ENCODE data around the gene ACOX3. TPM values are rescaled to one million over a fixed set of nuclear protein-coding genes. Genes with fewer than 3 reads are reported as not detected.

Gene ACOX3
- total and polyA plus RNA-seq, 11 donors = 16.9 to 51.6 (median 24.1) TPM

GRCh38 chr4:8340781-8341241, 99.7 kb downstream of the ACOX3 start:
- 31 to 59% (median 38%) methylated on average over 4 to 8 of the region's 8 CpGs for WGBS, 4 donors
- ATAC-seq = peak; percentile 94 to 96 (median 96)
- peak; percentile 85 to 93 (median 87) for DNase-seq
- Histone ChIP-seq H3K4me1 (peaks cover 6 to 37% (median 21%) of the 10 kb centered on the region in 12 donors), H3K36me3 (no peaks in the 10 kb centered on the region), H3K4me3 (no peak overlapping the region), H3K27me3 (no peaks in the 10 kb centered on the region), H3K9me3 (peaks cover 0 to 9% (median 0%) of the 10 kb centered on the region in 12 donors), H3K27ac (peak overlapping the region; percentile 57 to 96 (median 79))
- intact Hi-C loops (cut with DNase I) = loop anchor here in 4 of 10 donors (2.0 to 10.0 kb wide), 4 partner anchors 51 to 64 kb away; no protein-coding TSS in a partner anchor
- TF ChIP-seq POLR2A (IDR thresholded peaks at IDR 0.05) (no peak), CTCF (IDR thresholded peaks at IDR 0.05) (no peak)

- Histone ChIP-seq H3K27ac (no peak overlapping the region), H3K4me1 (peaks cover 6 to 34% (median 21%) of the 10 kb centered on the region in 12 donors), H3K27me3 (no peaks in the 10 kb centered on the region), H3K4me3 (no peak overlapping the region), H3K36me3 (no peaks in the 10 kb centered on the region), H3K9me3 (peaks cover 0 to 11% (median 0%) of the 10 kb centered on the region in 12 donors)
- ATAC-seq (no peak), DNase-seq (no peak)
- intact Hi-C loops (cut with DNase I) = no loop called here
- 40 to 46% (median 42%) methylated on average over 4 of the region's 4 CpGs for WGBS, 4 donors
- TF ChIP-seq POLR2A (IDR thresholded peaks at IDR 0.05) = no peak
- no peak for TF ChIP-seq CTCF (IDR thresholded peaks at IDR 0.05)
Observed at GRCh38 chr4:8338351-8338961, 102.1 kb downstream of the ACOX3 start.

GRCh38 chr4:8336412-8337075, 104.0 kb downstream of the ACOX3 start:
- 81 to 87% (median 85%) methylated on average over 7 of the region's 7 CpGs for WGBS, 4 donors
- no peaks in the 10 kb centered on the region for H3K36me3 ChIP-seq
- TF ChIP-seq POLR2A (IDR thresholded peaks at IDR 0.05) (no peak), CTCF (IDR thresholded peaks at IDR 0.05) (no peak)
- H3K4me1 ChIP-seq = peaks cover 0 to 25% (median 17%) of the 10 kb centered on the region in 12 donors
- H3K9me3 ChIP-seq = peaks cover 0 to 11% (median 0%) of the 10 kb centered on the region in 12 donors
- H3K27ac ChIP-seq = no peak overlapping the region
- no peak overlapping the region for H3K4me3 ChIP-seq
- no peaks in the 10 kb centered on the region for H3K27me3 ChIP-seq
- intact Hi-C loops (cut with DNase I) = no loop called here
- ATAC-seq (no peak), DNase-seq (peak in 1 of 5 donors; percentile 1)

GRCh38 chr4:8335848-8336247, 104.7 kb downstream of the ACOX3 start:
- peaks cover 4 to 25% (median 16%) of the 10 kb centered on the region in 12 donors for H3K4me1 ChIP-seq
- no peak for ATAC-seq
- 95 to 98% (median 97%) methylated on average over 2 of the region's 2 CpGs for WGBS, 4 donors
- no peak overlapping the region for H3K4me3 ChIP-seq
- no peak for DNase-seq
- no peak overlapping the region for H3K27ac ChIP-seq
- no peaks in the 10 kb centered on the region for H3K27me3 ChIP-seq
- H3K36me3 ChIP-seq = no peaks in the 10 kb centered on the region
- TF ChIP-seq CTCF (IDR thresholded peaks at IDR 0.05) (no peak), POLR2A (IDR thresholded peaks at IDR 0.05) (no peak)
- intact Hi-C loops (cut with DNase I) = no loop called here
- H3K9me3 ChIP-seq = peaks cover 0 to 11% (median 0%) of the 10 kb centered on the region in 12 donors
